Right ventricle myocardium inferior (tissue), 1 donor: Measurements from ENCODE around the gene CLSTN2. TPM values are rescaled to one million over a fixed set of nuclear protein-coding genes. Genes with fewer than 3 reads are reported as not detected.

Experiments used
- ATAC-seq: fragments of 200-7000 bp; cut with Tn5 transposase; one replicate; pipeline ENCODE4 v1.9.1; 2020; ENCODE audit warnings: mild to moderate bottlenecking, moderate library complexity
- DNase-seq: peaks from one replicate; pipeline ENCODE4 v3.0.0; 2021; ENCODE audit errors: missing footprints
- intact Hi-C: fragments of 100-400 bp; cut with DNase I; formaldehyde crosslinking; loops from one replicate; pipeline ENCODE4 v1.11.0; 2022
- total RNA-seq: library from RNA; stranded (reverse); fragmentation: NEBNext Ultra II Directional; extraction: Animal tissue kit (Norgen Biotek cat#: 25700); gene quantifications from one replicate; pipeline ENCODE4 v1.2.1, GENCODE V29; 2021
- donor health status: DM: no; HTN: yes; CAD: no; lungs with severe emphysema.

The CLSTN2 gene
- total RNA-seq, 1 donor from 2014 or later = 8.4 TPM

DNA sequence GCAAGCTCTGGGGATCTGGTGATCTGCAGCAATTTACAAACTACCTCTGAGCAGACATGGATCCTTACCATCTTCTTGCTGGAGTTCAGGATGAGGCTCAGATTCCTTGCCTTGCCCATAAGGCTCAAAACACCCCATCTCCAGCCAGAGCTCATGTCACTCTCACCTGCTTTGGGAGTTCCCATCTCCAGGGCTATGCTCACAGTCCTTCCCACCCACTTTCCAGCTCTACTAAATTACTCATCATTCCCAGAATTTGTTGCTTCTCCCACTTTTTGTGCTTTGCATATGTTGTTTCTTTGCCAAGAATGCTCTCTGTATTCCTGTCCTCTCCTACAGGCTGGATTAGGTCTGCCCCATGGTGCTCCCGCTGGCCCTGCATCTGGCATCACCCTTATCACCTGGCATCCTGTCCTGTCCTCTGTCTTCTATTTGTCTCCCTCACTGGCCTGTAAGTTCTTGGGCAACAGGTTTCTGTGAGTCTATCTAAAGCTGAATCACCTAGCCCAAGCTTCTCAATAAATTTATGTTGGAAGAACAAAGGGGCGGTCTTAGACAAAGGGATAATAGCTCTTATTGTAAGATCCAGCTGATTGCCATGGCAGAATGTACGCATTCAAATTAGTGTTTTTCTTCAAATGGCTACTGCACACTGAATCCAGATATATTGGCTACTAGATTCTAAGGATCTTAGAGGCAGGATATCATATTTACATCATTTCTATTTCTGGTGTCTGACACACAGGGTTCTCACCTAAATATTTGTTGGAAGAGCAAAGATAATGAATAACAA is 179.2 kb downstream of the CLSTN2 start:
- intact Hi-C loops = no loop called here
- ATAC-seq = no peak
- no peak for DNase-seq

DNA sequence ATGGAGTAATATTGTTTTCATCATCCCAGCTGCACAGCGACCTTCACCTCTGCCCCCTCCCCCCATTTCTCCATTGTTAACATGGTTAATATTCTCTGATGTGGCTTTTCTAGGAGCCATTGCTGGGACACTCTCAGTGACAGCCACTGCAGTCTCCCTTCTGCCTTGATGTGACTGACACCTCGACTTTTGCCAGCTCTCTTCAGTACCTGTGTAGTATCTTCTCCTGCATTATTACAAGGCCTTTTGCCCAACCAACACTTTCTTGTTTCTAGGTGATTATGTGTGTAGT is 179.8 kb downstream of the CLSTN2 start:
- intact Hi-C loops = no loop called here

DNA sequence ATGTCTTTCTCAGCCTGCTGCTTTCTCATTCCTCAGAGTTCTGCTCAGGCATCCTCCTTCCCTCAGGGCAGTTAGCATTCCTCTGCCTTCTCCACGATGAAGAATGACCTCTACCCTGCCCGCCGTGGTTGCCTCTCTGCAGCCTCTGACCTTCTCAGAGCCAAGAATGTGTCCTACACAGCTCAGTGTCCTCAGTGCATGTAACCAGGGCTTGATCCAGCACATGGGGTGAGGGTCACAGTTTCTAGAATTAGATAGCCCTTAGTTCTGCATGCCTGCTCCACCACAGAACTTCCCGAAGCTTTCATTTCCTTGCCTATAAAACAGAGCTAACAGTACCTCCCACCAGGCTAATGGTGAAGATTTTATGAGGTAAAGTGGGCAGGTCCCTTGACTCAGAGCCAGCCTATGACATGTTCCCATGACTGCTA is 182.1 kb downstream of the CLSTN2 start:
- DNase-seq = no peak
- ATAC-seq = no peak
- intact Hi-C loops = no loop called here

More for the DNA sequence above, 179.8 kb downstream of the CLSTN2 start:
- no peak for ATAC-seq
- DNase-seq = no peak

DNA sequence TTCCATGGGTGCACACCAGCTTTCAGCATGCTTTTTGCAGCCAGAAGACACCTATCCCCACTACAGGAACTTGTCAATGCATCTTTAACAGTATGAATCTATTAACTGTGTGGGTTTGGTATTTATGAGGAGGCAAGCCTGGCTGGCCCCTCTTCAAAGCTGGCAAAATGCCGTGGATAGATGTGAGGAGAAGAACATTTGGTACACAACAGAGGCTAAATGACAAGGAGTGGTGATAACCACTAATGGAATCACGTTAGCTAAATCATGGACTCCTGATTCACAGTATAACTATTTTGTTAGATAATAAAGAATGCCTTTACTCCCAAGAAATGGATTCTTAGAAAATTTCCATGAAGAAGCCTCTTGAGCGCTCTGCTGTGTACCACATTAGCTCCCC is 187.2 kb downstream of the CLSTN2 start:
- DNase-seq = no peak
- ATAC-seq = no peak
- intact Hi-C loops = no loop called here

DNA sequence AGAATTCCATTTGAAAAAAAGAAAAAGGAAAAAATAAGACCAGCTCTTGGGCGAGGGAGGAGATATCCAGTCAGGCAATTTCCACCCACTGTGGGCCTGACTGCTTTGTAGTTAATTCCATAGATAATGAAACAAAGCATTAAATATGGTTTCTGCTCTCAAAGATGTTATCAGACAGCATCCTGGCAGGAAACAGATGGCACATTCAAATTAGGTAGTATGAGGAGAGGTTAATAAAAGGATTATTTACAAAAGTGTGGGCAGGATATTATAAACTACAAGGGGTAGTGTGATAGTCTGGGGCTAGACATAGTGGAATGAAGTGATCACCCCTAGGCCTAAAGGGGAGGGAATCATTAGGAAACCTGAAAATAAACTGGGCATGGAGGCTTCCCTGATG is 193.2 kb downstream of the CLSTN2 start:
- intact Hi-C loops = loop anchor here (2.0 kb wide), 1 partner anchor 79 kb away; no protein-coding TSS in a partner anchor
- no peak for DNase-seq
- ATAC-seq = no peak

DNA sequence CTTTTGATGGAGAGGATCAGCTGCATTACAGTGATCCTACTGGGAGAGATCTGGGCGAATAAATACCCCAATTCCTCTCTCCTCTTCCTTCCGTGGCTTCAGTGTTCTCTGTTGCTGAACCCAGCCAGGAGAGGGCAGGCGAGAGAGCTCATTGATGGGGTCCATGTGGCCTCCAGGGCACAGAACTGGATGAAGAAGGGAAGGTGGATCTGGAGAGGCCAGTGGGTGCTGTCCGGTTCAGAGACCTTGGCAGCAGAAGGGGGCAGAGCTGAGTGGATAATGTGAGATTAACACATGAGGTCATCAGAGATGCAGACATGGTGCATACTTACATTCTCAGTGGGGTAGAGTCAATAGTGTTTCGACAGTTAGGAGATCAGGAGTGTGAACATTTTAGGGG is 193.6 kb downstream of the CLSTN2 start:
- peak; percentile 68 for ATAC-seq
- intact Hi-C loops = loop anchor here (2.0 kb wide), 1 partner anchor 78 kb away; no protein-coding TSS in a partner anchor

DNA sequence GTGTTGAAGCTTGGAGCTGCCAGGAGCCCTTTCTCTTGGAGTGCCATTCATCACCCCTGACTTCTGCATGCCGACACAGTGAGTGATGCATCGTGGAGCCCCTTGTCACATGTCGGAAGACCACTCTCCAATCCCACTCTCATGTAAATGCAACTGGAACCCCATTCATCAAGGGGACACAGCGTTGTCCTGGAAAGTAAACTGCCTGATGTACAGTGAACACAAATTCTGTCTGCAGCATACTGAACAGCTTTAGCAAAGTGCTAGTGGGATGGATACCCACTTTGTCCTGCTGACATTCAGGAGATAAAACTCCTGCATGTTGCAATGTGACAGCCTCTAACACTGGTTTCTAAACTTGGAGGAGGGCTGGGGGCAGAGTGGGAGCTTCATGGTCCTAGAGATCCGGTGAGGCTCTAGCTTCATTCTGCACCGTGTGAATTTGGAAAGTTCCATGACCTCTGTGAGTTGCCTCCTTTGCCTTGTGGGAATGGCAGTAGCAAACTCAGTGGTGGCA is 194.8 kb downstream of the CLSTN2 start:
- intact Hi-C loops = loop anchor here (2.0 kb wide), 1 partner anchor 77 kb away; no protein-coding TSS in a partner anchor

More for the DNA sequence above, 193.6 kb downstream of the CLSTN2 start:
- DNase-seq = no peak

DNA sequence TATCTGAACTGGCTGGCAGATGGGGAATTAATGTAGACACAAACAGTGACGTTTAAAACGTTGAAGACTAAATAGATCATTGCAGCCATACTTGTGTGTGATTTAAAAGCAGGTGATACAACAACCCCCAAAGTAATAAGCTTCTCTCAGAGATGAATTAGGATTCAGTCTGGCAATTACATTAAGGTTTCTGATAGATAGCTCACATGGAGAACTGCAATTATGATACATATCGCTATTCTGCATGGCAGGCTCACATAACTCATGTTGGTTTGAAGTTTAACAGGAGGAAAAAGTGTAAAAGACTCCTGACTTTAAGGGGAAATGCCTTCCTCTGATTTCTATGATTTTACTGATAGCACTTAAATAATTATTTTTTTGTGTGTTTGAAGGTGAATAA is 196.9 kb downstream of the CLSTN2 start:
- no peak for ATAC-seq
- no peak for DNase-seq
- intact Hi-C loops = no loop called here

More for the DNA sequence above, 194.8 kb downstream of the CLSTN2 start:
- DNase-seq (no peak), ATAC-seq (peak; percentile 34)

DNA sequence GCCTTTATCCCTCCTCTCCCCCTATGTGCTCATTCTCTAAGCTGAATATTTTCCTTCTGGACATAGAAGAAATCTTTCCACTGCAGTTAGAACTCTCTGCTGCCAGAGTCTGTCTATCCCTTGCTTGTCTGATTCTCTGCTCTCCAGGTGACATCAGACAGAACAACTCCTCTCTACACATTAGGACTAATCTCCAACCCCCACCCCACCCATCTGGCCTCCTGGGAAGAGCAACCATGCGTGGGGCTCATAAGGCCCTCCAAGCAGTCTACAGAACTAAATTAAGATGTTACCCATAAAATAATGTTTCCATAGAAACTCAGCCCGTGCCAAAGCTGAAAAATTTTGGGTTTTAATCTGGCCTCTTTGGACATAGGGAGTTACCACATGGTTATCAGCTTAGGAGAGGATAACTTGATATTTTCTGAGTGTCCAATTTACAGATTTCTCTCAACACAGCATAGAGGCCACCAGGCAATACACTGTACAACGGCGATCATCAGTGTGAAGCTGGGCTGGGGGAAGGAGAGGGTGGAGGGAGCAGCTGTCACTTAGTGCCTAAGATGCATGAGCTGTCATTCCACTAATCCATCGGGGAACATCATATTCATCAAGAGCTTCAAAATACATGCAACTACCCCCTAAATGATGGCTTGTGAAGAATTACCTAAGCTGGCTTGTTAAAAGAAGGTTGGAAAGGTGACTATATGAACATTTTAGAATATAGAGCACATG is 199.4 kb downstream of the CLSTN2 start:
- intact Hi-C loops = no loop called here
- ATAC-seq (no peak), DNase-seq (no peak)

DNA sequence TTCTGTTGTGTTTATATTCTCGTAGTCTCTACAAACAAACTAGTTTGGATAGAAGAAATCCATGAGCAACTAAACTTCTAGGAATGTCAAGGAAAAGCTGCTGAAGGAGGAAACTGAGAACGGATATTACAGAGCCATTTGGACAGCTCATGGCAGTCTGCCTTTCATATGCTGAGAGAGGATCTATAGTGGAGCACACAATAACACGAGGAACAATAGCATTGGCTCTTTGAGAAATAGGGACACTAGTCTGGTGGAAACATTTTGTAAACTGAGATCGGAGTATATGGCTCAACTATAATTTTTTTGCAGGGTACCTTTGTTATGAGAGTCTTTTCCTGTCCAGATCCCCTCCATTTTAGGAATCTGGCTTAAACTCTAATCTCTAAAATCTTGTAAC is 200.5 kb downstream of the CLSTN2 start:
- DNase-seq (no peak), ATAC-seq (no peak)
- intact Hi-C loops = no loop called here

DNA sequence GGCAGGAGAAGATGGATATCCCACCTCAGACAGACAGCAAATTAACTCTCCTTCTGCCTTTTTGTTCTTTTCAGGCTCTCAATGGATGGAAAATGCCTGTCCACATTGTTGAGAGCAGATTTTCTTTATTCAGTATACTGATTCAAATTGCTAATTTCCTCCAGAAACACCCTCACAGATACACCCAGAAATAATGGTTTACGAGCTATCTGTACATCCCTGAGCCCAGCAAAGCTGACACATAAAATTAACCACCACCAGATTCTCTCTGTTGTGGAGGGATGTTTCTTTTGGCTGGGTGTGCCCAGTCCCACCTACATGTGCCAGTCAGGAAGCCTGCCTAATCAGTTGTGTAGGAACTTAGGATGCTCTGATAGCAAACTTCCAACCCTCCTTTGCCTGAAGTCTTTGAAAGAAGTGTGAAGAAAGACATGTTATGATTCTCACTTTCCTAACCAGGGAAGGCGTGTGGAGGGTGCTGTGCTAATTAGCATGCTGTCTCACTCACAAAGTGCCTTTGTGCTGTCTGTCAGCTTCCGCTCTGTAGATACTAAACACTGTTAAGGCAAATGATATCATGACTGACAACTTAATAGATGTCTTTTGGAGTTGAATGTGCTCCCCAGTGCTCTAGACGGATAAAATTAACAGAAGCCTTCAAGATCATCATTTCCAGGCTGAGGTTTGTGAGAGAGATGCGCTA is 208.5 kb downstream of the CLSTN2 start:
- intact Hi-C loops = no loop called here
- no peak for ATAC-seq
- DNase-seq = no peak

DNA sequence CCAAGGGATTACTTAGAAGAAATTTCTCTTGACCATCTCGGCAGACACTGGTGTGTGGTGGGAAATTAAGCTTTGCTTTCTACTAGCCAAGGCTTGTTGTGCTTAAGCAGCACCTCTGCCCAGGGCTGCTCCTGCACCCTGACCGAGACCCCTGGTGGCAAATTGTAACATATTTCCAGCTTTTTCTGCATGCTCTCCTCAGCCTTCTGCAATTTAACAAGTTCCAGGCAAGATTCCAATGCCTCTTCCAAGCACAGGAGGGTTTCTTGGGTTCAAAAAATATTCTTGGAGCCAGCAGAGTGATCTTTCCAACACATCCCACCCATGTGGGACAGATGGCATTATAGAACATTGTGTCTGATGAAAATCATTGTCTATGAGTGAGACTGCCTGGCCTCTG is 210.5 kb downstream of the CLSTN2 start:
- DNase-seq = no peak
- ATAC-seq = no peak
- intact Hi-C loops = no loop called here

DNA sequence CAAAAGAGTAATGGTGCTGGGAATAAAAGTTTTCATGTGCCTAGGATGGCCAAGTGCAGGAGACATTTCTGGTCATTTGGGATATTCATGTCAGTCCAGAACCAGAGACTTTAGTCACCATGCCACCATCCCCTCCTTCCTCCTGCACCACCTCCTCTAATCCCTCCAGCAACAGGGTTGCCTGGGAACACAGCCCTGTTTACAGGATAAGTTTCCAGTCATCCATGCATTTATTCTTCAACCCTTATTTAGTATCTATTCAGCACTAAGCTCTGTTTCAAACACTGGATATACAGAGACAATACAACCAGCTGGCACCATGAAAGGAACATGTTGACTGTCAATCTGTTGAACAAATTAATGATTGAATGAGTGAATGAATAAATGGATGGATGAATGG is 211.7 kb downstream of the CLSTN2 start:
- ATAC-seq (no peak), DNase-seq (no peak)
- intact Hi-C loops = no loop called here

DNA sequence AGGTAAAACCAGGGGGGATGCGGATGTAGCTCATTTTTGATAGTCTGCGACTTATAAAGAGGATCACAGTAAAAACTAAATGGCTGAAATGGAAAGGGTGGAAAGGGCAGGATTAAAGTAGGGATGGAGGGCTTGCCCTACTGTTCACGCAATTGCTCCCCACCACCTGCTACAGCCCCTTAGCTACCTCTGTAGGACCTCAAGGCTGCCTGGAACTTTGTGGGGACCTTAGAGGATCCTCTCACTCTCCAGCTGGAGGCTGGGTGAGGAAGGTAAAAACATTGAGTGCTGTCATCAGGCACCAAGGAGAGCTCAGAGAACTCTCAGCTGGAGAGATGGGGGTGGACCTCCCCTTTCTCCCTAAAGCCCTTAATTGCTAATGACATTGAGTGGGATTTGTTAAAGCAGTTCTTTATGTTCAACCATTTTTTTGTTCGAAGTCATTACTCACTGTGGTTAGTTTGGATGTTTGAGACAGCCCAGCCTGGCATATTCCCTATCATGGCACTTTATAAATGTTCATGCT is 213.0 kb downstream of the CLSTN2 start:
- DNase-seq (no peak), ATAC-seq (no peak)
- intact Hi-C loops = no loop called here

DNA sequence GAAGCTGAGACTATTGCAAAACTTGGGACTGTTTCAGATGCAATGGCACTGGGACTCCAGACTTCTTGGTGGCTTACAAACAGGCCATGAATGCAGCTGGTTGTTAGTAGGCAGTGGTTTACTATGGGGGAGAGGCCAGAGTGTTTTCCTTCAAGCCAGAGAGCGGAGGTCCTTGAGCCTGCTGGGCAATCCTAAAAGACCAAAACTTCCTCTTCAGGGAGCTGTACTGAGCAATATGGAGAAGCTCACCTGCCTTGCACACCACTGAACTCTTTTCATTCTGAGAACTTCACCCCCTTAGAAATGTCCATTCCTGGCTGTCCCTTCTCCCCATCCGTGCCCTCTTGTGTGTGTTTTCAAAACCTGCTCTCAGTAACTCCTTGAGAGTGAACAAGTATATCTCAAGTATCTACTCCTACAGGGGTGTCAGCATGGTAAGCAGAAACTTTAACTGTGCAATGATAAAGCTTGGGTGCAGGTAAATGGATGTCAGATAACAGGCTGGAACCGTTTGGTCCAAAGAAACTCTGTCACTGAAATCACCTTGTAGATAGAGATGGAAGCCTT is 213.9 kb downstream of the CLSTN2 start:
- DNase-seq = no peak
- no peak for ATAC-seq
- intact Hi-C loops = no loop called here

DNA sequence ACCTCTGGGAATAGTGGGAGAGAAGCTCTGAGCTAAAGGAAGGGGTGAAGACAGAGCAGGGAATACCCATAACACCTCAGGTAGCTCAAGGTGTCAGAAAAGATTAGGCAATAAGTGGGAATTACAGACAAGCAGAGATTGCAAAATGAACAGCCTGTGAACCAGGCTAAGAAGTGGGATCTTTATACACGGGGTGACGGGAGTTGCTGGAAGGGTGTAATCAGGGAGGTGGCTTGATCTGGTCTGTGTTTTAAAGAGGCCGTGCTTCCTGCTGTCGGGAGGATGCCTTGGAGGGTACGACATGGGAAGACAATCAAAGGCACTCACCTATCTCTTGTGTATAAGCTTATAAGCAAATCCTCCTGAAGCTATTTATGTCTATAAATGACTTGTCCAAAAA is 216.3 kb downstream of the CLSTN2 start:
- ATAC-seq (no peak), DNase-seq (no peak)
- intact Hi-C loops = no loop called here

DNA sequence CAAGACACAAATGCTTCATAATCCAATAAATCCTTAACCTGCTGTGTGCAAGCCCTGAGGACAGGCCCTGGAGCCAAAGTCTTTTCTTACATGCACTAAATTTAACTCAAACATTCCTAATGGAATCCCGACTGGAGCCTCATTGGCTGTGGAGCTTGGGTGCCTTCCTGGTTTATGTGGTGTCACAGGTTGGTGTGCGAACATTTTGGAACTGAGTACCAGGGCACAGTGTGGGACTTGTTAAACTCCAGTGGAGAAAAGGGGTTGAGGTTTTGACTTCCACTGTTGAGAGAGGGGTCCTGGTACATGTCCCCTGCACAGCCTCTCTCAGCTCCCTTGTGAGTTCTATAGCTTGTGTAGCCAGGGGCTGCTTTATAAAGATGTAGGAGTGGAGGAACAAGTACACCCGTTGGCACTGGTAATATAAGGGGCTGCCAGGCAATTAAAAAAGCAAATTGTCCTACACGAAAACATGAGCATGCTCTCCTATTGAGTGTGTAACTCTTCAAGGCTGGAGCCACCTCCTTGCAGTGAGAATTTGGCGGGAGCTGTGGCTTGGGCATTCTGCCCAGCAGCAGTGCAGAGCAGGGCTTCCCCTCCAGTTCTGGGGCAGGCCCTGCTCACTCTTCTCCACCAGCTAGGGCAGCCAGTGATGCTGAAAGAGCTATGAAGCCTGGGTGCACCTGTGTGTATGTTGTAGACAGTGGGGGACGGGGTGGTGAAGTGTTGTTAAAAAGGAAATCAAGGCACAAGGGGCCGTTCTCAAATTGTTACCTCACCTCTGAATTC is 218.1 kb downstream of the CLSTN2 start:
- DNase-seq (no peak), ATAC-seq (peak; percentile 23)
- intact Hi-C loops = no loop called here

DNA sequence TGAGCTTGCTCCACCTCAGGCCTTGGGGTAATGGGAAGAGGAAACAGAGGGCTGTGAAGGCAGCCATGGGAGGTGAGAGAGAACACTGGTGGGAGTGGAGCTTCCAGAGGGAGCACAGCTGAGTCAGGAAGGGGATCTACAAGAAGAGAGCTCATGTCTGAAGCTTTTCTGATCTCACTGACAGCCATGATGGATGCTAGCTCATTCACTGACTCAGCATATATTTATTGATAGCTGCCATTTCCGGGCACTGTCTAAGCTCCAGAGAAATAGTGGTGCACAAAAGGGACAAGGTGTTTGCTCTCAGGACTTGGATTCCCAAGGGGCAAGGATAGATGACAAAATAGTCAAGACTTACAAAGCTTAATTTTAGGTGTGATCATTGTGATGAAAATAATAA is 218.8 kb downstream of the CLSTN2 start:
- DNase-seq (no peak), ATAC-seq (no peak)
- intact Hi-C loops = no loop called here
